Heart right ventricle (tissue), 16 donors: ENCODE measurements around the gene PRKAG3. TPM values are rescaled to one million over a fixed set of nuclear protein-coding genes. Genes with fewer than 3 reads are reported as not detected.

Source experiments
- ATAC-seq, 8 donors: fragments of 200-7000 bp; cut with Tn5 transposase; one replicate each; pipeline ENCODE4 v1.9.1; 2020; ENCODE audit warnings: mild to moderate bottlenecking in 8 of 8, moderate library complexity in 8 of 8, moderate number of reproducible peaks in 1 of 8
- DNase-seq, 2 donors: peaks; one replicate each; pipeline ENCODE4 v3.0.0-alpha.2; 2020
- H3K27ac ChIP-seq, 10 donors: fragments of 200-600 bp; sonication (generic) in 2 of 10; one replicate each; pipeline versions ENCODE4 v1.5.0 to v1.8.0; 2020 to 2022; ENCODE audit warnings: mild to moderate bottlenecking in 3 of 10
- H3K27me3 ChIP-seq, 7 donors: fragments of 200-600 bp; one replicate each; pipeline ENCODE4 v1.8.0; 2021 to 2022; ENCODE audit warnings: mild to moderate bottlenecking in 2 of 7
- H3K36me3 ChIP-seq, 9 donors: fragments of 200-600 bp; sonication (generic) in 1 of 9; one replicate each; pipeline versions ENCODE4 v1.5.0 to v1.8.0; 2020 to 2022; ENCODE audit warnings: mild to moderate bottlenecking in 2 of 9
- H3K4me1 ChIP-seq, 9 donors: fragments of 200-600 bp; sonication (generic) in 1 of 9; one replicate each; pipeline versions ENCODE4 v1.5.0 to v1.8.0; 2020 to 2022; ENCODE audit warnings: mild to moderate bottlenecking in 4 of 9
- H3K4me3 ChIP-seq, 10 donors: fragments of 200-600 bp; sonication (generic) in 2 of 10; one replicate each; pipeline versions ENCODE4 v1.5.0 to v1.8.0; 2020 to 2022; ENCODE audit warnings: mild to moderate bottlenecking in 7 of 10, moderate library complexity in 2 of 10
- H3K9me3 ChIP-seq, 11 donors: fragments of 200-600 bp in 10 of 11; sonication (generic) in 2 of 11; one replicate each; pipeline versions ENCODE4 v1.5.0 to v1.8.0; 2013 to 2022; ENCODE audit warnings: mild to moderate bottlenecking in 2 of 11, control low read depth in 1 of 11, moderate library complexity in 1 of 11
- CTCF ChIP-seq, 9 donors: fragments of 200-600 bp; sonication (generic) in 2 of 9; IDR thresholded peaks; one replicate each; pipeline versions ENCODE4 v1.5.0 to v1.8.0; 2021 to 2022; ENCODE audit warnings: antibody characterized with exemption in 9 of 9, mild to moderate bottlenecking in 5 of 9, moderate library complexity in 1 of 9
- WGBS, 2 donors: extraction: QIAGEN DNeasy Blood & Tissue Kit; methylation state at CpG; one replicate each; pipeline ENCODE4 v1.1.7; 2013; ENCODE audit warnings: inconsistent platforms in 1 of 2; 5-methylcytosine and 5-hydroxymethylcytosine counted together
- intact Hi-C, 10 donors: fragments of 100-400 bp; cut with DNase I; formaldehyde crosslinking; loops; one replicate each; pipeline versions ENCODE4 v1.11.1 to v1.14.2; 2022
- polyA plus RNA-seq, 2 donors: library from polyadenylated mRNA; stranded (reverse); fragments of 200-250 nt; gene quantifications; one replicate each; pipeline ENCODE4 v1.2.3, GENCODE V29; 2013
- total RNA-seq, 10 donors: library from RNA; stranded (reverse); fragmentation: NEBNext Ultra II Directional in 3 of 10; extraction: Animal tissue kit (Norgen Biotek cat#: 25700) in 3 of 10; gene quantifications; one replicate each; pipeline versions ENCODE4 v1.2.1 to v1.2.4, GENCODE V29; 2021 to 2023
- donor health status: Arrhythmogenic right ventricular cardiomyopathy.
- donor health status: ischemic (EF 13 %, LVEDD 7.1; RV severe dilation, severe dysfunction).
- donor health status: healthy with polysubstance abuse.
- donor health status: DM: no; HTN: yes; CAD: no.
- donor health status: DM: no; HTN: no; CAD: no.
- donor health status: ischemic (EF 25% LVEDD 6.9; RV normal size, moderate dysfunction).
- donor health status: ischemic (EF 25% LVEDD 5.7; RV mildly dilated, moderate dysfunction).
- donor health status: healthy.
- donor health status: DM: yes; HTN: yes; CAD: no.
- donor health status: Ischemic cardiomyopathy.
- donor health status: ischemic (EF 35%, LVEDD 5.7; RV mildly dilated, moderate dysfunction).
- donor health status: nonischemic (EF 11% LVEDD 7.7; RV severe dilation, severe dysfunction).
- donor health status: DM: yes; HTN: yes; CAD: no.
- donor health status: PGD.
- donor health status: ischemic (EF 29% LVEDD 5.4; RV normal size, mild dysfunction).
- donor health status: nonischemic (EF 23%, LVEDD 6.1; RV moderate dilation, normal function).

The PRKAG3 gene
- total and polyA plus RNA-seq, 12 donors, result 0.03 to 0.19 (median 0.12) TPM; not detected in 8

DNA sequence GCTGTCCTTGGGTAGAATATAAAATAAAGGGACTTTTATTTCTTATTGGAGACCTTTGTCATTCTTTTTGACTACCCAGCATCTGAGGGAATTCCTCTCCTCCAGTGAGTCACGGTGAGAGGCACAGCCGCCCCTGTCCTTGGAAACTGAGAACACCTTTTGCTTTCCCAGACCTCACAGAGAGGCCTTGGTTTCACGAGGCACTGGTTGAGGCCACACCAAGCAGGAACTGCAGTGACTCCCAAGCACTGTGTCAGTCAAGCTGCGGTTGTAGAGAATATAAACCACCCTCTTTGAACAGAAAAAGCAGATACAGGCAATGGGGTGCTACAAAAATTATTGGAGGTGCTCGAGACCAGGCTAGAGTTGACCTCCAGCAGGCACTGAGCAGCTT is 16.4 kb downstream of the PRKAG3 start:
- DNase-seq, result no peak
- ATAC-seq, result no peak
- peaks cover 0 to 78% (median 12%) of the 10 kb centered on the region in 9 donors for H3K36me3 ChIP-seq

GRCh38 chr2:218814540-218815243 is 16.9 kb downstream of the PRKAG3 start:
- WGBS, 2 donors, result 93 to 94% methylated on average over 13 of the region's 13 CpGs
- peaks cover 0 to 77% (median 12%) of the 10 kb centered on the region in 9 donors for H3K36me3 ChIP-seq

More for the DNA sequence above, 16.4 kb downstream of the PRKAG3 start:
- no peaks in the 10 kb centered on the region for H3K27me3 ChIP-seq
- WGBS, 2 donors, result 73 to 88% methylated on average over 5 of the region's 5 CpGs
- no peaks in the 10 kb centered on the region for H3K9me3 ChIP-seq
- intact Hi-C loops, result no loop called here
- no peak overlapping the region for H3K27ac ChIP-seq
- TF ChIP-seq CTCF (IDR thresholded peaks at IDR 0.05), result no peak
- H3K4me1 ChIP-seq, result peaks cover 0 to 5% (median 0%) of the 10 kb centered on the region in 9 donors
- H3K4me3 ChIP-seq, result no peak overlapping the region

DNA sequence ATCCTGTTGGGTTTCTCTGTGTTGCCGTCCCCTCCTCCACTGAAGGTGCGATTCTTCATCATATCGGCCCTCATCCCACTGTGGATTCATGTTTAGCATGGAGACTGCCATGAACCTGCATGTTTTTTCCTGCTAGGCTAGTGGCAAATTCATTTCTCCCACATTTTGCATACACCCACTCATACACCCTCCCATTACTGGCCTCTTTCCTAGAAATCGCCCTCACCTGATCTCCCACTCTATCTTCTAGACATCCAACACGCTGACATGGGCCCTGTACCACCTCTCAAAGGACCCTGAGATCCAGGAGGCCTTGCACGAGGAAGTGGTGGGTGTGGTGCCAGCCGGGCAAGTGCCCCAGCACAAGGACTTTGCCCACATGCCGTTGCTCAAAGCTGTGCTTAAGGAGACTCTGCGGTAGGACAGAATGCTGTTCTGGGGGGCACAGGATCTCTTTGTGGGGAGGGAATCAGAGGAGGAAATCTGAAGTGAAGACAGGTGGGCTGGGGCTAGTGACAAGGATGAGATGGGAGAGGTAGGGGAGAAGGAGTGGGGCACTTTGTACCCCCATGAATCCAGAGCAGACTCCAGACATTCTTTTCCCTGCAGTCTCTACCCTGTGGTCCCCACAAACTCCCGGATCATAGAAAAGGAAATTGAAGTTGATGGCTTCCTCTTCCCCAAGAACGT is 17.7 kb downstream of the PRKAG3 start:
- TF ChIP-seq CTCF (IDR thresholded peaks at IDR 0.05), result no peak
- 88 to 93% methylated on average over 11 of the region's 11 CpGs for WGBS, 2 donors
- peaks cover 0 to 70% (median 12%) of the 10 kb centered on the region in 9 donors for H3K36me3 ChIP-seq
- no peaks in the 10 kb centered on the region for H3K9me3 ChIP-seq
- DNase-seq, result no peak
- H3K4me1 ChIP-seq, result no peaks in the 10 kb centered on the region
- H3K27me3 ChIP-seq, result no peaks in the 10 kb centered on the region
- no peak overlapping the region for H3K4me3 ChIP-seq
- H3K27ac ChIP-seq, result no peak overlapping the region
- intact Hi-C loops, result no loop called here
- no peak for ATAC-seq

More at GRCh38 chr2:218814540-218815243, 16.9 kb downstream of the PRKAG3 start:
- intact Hi-C loops, result no loop called here
- ATAC-seq (peak in 2 of 8 donors; percentile 37 to 50), DNase-seq (no peak)
- no peak for TF ChIP-seq CTCF (IDR thresholded peaks at IDR 0.05)
- H3K27me3 ChIP-seq, result no peaks in the 10 kb centered on the region
- no peaks in the 10 kb centered on the region for H3K9me3 ChIP-seq
- H3K4me3 ChIP-seq, result no peak overlapping the region
- H3K4me1 ChIP-seq, result no peaks in the 10 kb centered on the region
- H3K27ac ChIP-seq, result no peak overlapping the region

DNA sequence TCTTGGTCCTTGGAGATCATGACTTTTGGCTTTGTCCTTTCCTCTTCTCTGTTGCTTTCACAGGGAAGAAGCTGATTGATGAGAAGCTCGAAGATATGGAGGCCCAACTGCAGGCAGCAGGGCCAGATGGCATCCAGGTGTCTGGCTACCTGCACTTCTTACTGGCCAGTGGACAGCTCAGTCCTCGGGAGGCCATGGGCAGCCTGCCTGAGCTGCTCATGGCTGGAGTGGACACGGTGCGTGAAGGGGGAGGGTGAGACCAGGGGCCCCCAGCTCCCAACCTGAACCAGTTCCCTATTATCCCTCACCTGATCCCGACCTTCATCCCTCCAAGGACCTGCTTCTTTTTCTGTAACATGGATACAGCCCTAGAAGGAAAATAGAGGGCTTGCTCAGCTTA is 18.7 kb downstream of the PRKAG3 start:
- ATAC-seq, result no peak
- peaks cover 0 to 59% (median 12%) of the 10 kb centered on the region in 9 donors for H3K36me3 ChIP-seq
- no peak overlapping the region for H3K4me3 ChIP-seq
- intact Hi-C loops, result no loop called here
- no peaks in the 10 kb centered on the region for H3K4me1 ChIP-seq
- H3K27me3 ChIP-seq, result no peaks in the 10 kb centered on the region
- no peak for TF ChIP-seq CTCF (IDR thresholded peaks at IDR 0.05)
- no peak overlapping the region for H3K27ac ChIP-seq
- no peak for DNase-seq
- WGBS, 2 donors, result 95 to 100% methylated on average over 5 of the region's 5 CpGs
- H3K9me3 ChIP-seq, result no peaks in the 10 kb centered on the region
